GM20000 (cell line): ENCODE measurements around the gene WWC2.

Source experiments
- DNase-seq: peaks from one replicate; pipeline ENCODE4 v3.0.0; 2012; ENCODE audit warnings: low spot score
- CTCF ChIP-seq: IDR thresholded peaks from 2 replicates; pipeline ENCODE4 v1.5.1; 2012; ENCODE audit warnings: mild to moderate bottlenecking, control low read depth; ENCODE audit errors: extremely low read depth, missing control alignments

WWC2 gene

GRCh38 chr4:183358215-183358755 lies 259.2 kb downstream of the WWC2 start:
- no peak for DNase-seq
- no peak for TF ChIP-seq CTCF

GRCh38 chr4:183360161-183360919 lies 261.3 kb downstream of the WWC2 start:
- TF ChIP-seq CTCF = no peak
- no peak for DNase-seq

- DNase-seq = no peak
- no peak for TF ChIP-seq CTCF
Measured at GRCh38 chr4:183362036-183362435, 263.0 kb downstream of the WWC2 start.

GRCh38 chr4:183362916-183363542 lies 264.0 kb downstream of the WWC2 start:
- TF ChIP-seq CTCF = no peak
- DNase-seq = no peak

- TF ChIP-seq CTCF = no peak
- DNase-seq = no peak
Measured at GRCh38 chr4:183364025-183364424, 265.0 kb downstream of the WWC2 start.

GRCh38 chr4:183366206-183366835 lies 267.3 kb downstream of the WWC2 start:
- no peak for TF ChIP-seq CTCF
- DNase-seq = no peak

GRCh38 chr4:183369073-183369472 lies 270.0 kb downstream of the WWC2 start:
- no peak for TF ChIP-seq CTCF
- DNase-seq = no peak
